HG02884 (cell line): ENCODE data around the gene MYBPH.

Source experiments
- ATAC-seq: cut with Tn5 transposase; IDR thresholded peaks from one replicate; pipeline ENCODE4 v1.9.1; 2021; ENCODE audit warnings: mild to moderate bottlenecking, moderate library complexity; ENCODE audit not compliant: unreplicated experiment

The MYBPH gene

GRCh38 chr1:203200916-203201315 is 25.3 kb upstream of the MYBPH start:
- ATAC-seq = no peak

GRCh38 chr1:203199816-203200571 is 24.4 kb upstream of the MYBPH start:
- ATAC-seq = no peak

- ATAC-seq = no peak
These were observed 23.8 kb upstream of the MYBPH start for GRCh38 chr1:203199481-203199815.

- no peak for ATAC-seq
These were observed 23.4 kb upstream of the MYBPH start for GRCh38 chr1:203199002-203199401.

GRCh38 chr1:203197625-203198024 is 22.0 kb upstream of the MYBPH start:
- no peak for ATAC-seq

- ATAC-seq = no peak
These were observed 20.7 kb upstream of the MYBPH start for GRCh38 chr1:203196371-203196770.

- no peak for ATAC-seq
These were observed 15.3 kb upstream of the MYBPH start for GRCh38 chr1:203190949-203191348.

GRCh38 chr1:203189951-203190352 is 14.3 kb upstream of the MYBPH start:
- ATAC-seq = no peak

- no peak for ATAC-seq
These were observed 13.1 kb upstream of the MYBPH start for GRCh38 chr1:203188686-203189232.

GRCh38 chr1:203187689-203188264 is 12.2 kb upstream of the MYBPH start:
- no peak for ATAC-seq

GRCh38 chr1:203187304-203187685 is 11.7 kb upstream of the MYBPH start:
- no peak for ATAC-seq

GRCh38 chr1:203186446-203187303 is 11.0 kb upstream of the MYBPH start, which contains the start of gene CHI3L1:
Gene CHI3L1, minus strand, starts transcription at chr1:203186704. Its CDS starts 81 bp downstream, at chr1:203186623.
- ATAC-seq = no peak

GRCh38 chr1:203186091-203186445 is 10.4 kb upstream of the MYBPH start:
- ATAC-seq = no peak

GRCh38 chr1:203185585-203185984 is 10.0 kb upstream of the MYBPH start:
- no peak for ATAC-seq

- ATAC-seq = no peak
These were observed 9.4 kb upstream of the MYBPH start for GRCh38 chr1:203185061-203185461.

GRCh38 chr1:203184467-203184866 is 8.8 kb upstream of the MYBPH start:
- ATAC-seq = no peak

GRCh38 chr1:203183828-203184227 is 8.2 kb upstream of the MYBPH start:
- ATAC-seq = no peak

- no peak for ATAC-seq
These were observed 6.8 kb upstream of the MYBPH start for GRCh38 chr1:203182387-203182953.

GRCh38 chr1:203181586-203182386 is 6.2 kb upstream of the MYBPH start:
- ATAC-seq = no peak

- ATAC-seq = no peak
These were observed 5.1 kb upstream of the MYBPH start for GRCh38 chr1:203180611-203181330.
